Bronchus fibroblast of lung (primary cell): Measurements from ENCODE around the gene RAB9B. TPM values are rescaled to one million over a fixed set of nuclear protein-coding genes. Genes with fewer than 3 reads are reported as not detected.

Source experiments
- total RNA-seq: library from RNA; depleted of rRNA; stranded (reverse); fragments of >200 nt; gene quantifications from 2 replicates; pipeline ENCODE4 v1.2.3, GENCODE V29; 2015

RAB9B gene
- total RNA-seq: under 0.01 TPM in 2 replicates

GRCh38 chrX:103831803-103832544 is at the start of gene RAB9B:
RAB9B (minus strand) TSS chrX:103832257; CDS start chrX:103825784, 6,473 bp downstream.

GRCh38 chrX:103776546-103776945 is 55.5 kb downstream of the RAB9B start, which contains the start of gene PLP1:
PLP1 (plus strand) TSS chrX:103776840; CDS start chrX:103776996, 156 bp downstream.

Other genes starting within 250 kb of the RAB9B start
- 25.0 and 29.6 TPM in 2 replicates for gene TCEAL4, start 246.7 kb downstream of the RAB9B start, total RNA-seq
- gene TCEAL3, start 224.3 kb downstream of the RAB9B start, total RNA-seq: 12.3 and 25.6 TPM in 2 replicates
- 10.3 and 20.0 TPM in 2 replicates for gene TCEAL1, start 203.3 kb downstream of the RAB9B start, total RNA-seq
- gene MORF4L2, start 145.6 kb downstream of the RAB9B start, total RNA-seq: 382 and 609 TPM in 2 replicates
- not detected in 2 replicates for gene TMEM31, start 121.3 kb downstream of the RAB9B start, total RNA-seq
- gene PLP1, start 55.4 kb downstream of the RAB9B start, total RNA-seq: under 0.01 and 1.5 TPM in 2 replicates
- 9.1 and 11.8 TPM in 2 replicates for gene TMSB15B, start 130.4 kb upstream of the RAB9B start, total RNA-seq
- gene H2BW1, start 181.5 kb upstream of the RAB9B start, total RNA-seq: not detected in 2 replicates
- not detected in 2 replicates for gene H2BW2, start 207.7 kb upstream of the RAB9B start, total RNA-seq
- gene TMSB15C, start 244.0 kb upstream of the RAB9B start, total RNA-seq: 3.3 and 6.2 TPM in 2 replicates